ENCODE measurements around the gene C4orf33. TPM values are rescaled to one million over a fixed set of nuclear protein-coding genes. Genes with fewer than 3 reads are reported as not detected.

The C4orf33 gene
- total and polyA plus RNA-seq, 9 of the 15 experiments (the other 6 are each of a cell fraction or from before 2014, with no cell fraction given), result 16.7 to 42.0 (median 27.5) TPM

GRCh38 chr4:129144755-129145206 is 48.8 kb downstream of the C4orf33 start (continued):
- peak; percentile 20; the same call in 1 of the 2 replicates for TF ChIP-seq MGA (IDR thresholded peaks at IDR 0.05)
- TF ChIP-seq DPF2 (IDR thresholded peaks at IDR 0.05), result 0 out of 2 replicates have a peak, but pooled peaks have one; percentile 40
- peak; percentile 66 for TF ChIP-seq NFIC (IDR thresholded peaks at IDR 0.05)
- no peak for TF ChIP-seq ZNF518B (CRISPR knock-in tag; IDR thresholded peaks at IDR 0.05)
- TF ChIP-seq NRF1 (conservative IDR thresholded peaks at IDR 0.05 in 1 of 2, IDR thresholded peaks at IDR 0.05 in 1 of 2), result peak in 1 of 2 experiments; percentile 11; a peak in 1 of 4 replicates
- TF ChIP-seq NCOA6 (IDR thresholded peaks at IDR 0.05), result no peak
- TF ChIP-seq SMARCA4 (IDR thresholded peaks at IDR 0.05), result peak; percentile 41
- no peak for TF ChIP-seq TRIM25 (IDR thresholded peaks at IDR 0.05; ENCODE audit: borderline replicate concordance)
- TF ChIP-seq HIVEP1 (CRISPR knock-in tag; IDR thresholded peaks at IDR 0.05), result no peak

Measured in K562 (cell line).